ENCODE measurements around the gene QRICH2. TPM values are rescaled to one million over a fixed set of nuclear protein-coding genes. Genes with fewer than 3 reads are reported as not detected.
"Not testable (repeated sequence)": the region's sequence is repeated elsewhere in the genome, so short reads cannot be mapped to it uniquely, and the experiment has no call there.

QRICH2 gene
- total and polyA plus RNA-seq, 2 of the 4 experiments (the other 2 are of a cell fraction), result 4.3 to 4.8 TPM

DNA sequence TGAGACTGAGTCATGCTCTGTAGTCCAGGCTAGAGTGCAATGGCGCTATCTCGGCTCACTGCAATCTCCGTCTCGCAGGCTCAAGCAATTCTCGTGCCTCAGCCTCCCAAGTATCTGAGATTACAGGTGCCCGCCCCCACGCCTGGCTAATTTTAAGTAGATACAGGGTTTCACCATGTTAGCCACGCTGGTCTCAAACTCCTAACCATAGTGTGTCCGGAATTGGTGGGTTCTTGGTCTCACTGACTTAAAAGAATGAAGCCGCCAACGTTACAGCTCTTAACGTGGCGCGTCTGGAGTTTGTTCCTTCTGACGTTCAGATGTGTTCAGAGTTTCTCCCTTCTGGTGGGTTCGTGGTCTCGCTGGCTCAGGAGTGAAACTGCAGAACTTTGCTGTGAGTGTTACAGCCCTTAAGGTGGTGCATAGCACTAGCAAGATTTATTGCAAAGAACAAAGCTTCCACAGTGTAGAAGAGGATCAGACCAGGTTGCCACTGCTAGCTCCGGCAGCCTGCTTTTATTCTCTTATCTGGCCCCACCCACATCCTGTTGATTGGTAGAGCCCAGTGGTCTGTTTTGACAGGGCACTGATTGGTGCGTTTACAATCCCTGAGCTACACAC is 51.5 kb downstream of the QRICH2 start:
- H3K14ac ChIP-seq (replicated peaks; ENCODE audit: low read depth, low read length); H4K8ac ChIP-seq (ENCODE audit: low read depth in 2 of 2, low read length in 2 of 2); ATAC-seq (ENCODE audit: low read depth); H3K9me3 ChIP-seq (ENCODE audit: control insufficient read depth, insufficient read depth, low read length); H4K20me1 ChIP-seq (ENCODE audit: insufficient read depth, low read length); intact Hi-C loops (cut with micrococcal nuclease); H3K4me2 ChIP-seq (ENCODE audit: low read depth, low read length); H3K27ac ChIP-seq (ENCODE audit: insufficient read depth, low read length); H2BK15ac ChIP-seq (ENCODE audit: low read depth, low read length); dilution Hi-C loops (cut with HindIII; ENCODE audit: low sequenced_read_pairs, unreplicated experiment); H2BK20ac ChIP-seq (ENCODE audit: low read depth, low read length); H4K5ac ChIP-seq (ENCODE audit: low read depth, low read length); H2AK5ac ChIP-seq (ENCODE audit: low read depth, low read length); H4K91ac ChIP-seq (ENCODE audit: insufficient read depth, low read depth, low read length); H3K56ac ChIP-seq (ENCODE audit: extremely low read depth, insufficient read depth, low read length); H3K27me3 ChIP-seq (ENCODE audit: control insufficient read depth, insufficient read depth, low read length); H2BK120ac ChIP-seq (ENCODE audit: low read depth, low read length); H3K18ac ChIP-seq (ENCODE audit: low read depth, low read length); H2BK5ac ChIP-seq (ENCODE audit: low read depth, low read length, poor library complexity, severe bottlenecking); H3K79me1 ChIP-seq (ENCODE audit: low read depth in 1 of 2, low read length in 2 of 2); H2AFZ ChIP-seq (replicated peaks; ENCODE audit: low read length, poor library complexity); H3K23ac ChIP-seq (ENCODE audit: low read depth, low read length); H3K4me3 ChIP-seq (ENCODE audit: insufficient read depth, low read depth, low read length); H3K36me3 ChIP-seq (ENCODE audit: control insufficient read depth, insufficient read depth, low read length); H3K4ac ChIP-seq (ENCODE audit: low read depth, low read length); DNase-seq; POLR2A ChIA-PET (ENCODE audit: unreplicated experiment); H3K9ac ChIP-seq (ENCODE audit: low read depth, low read length); in situ Hi-C loops (cut with MboI; ENCODE audit: low sequenced_read_pairs); CTCF ChIA-PET; BruUV-seq (replicated peaks); H2AK9ac ChIP-seq (replicated peaks; ENCODE audit: low read depth, low read length, poor library complexity): not testable (repeated sequence)
- peaks cover 14% of the 10 kb centered on the region for H3K9me1 ChIP-seq (ENCODE audit: insufficient read depth, low read length)
- 94% methylated on average over 11 of the region's 19 CpGs; no CpG with 5 or more reads in 1 of the 2 experiments for WGBS, 2 experiments (ENCODE audit: extremely low coverage in 2 of 2, insufficient read length in 1 of 2)
- peaks cover 12% of the 10 kb centered on the region for H3K4me1 ChIP-seq (ENCODE audit: control insufficient read depth, insufficient read depth, low read length)
